Prostate gland (tissue), 2 donors: ENCODE results near the gene MFSD6. TPM values are rescaled to one million over a fixed set of nuclear protein-coding genes. Genes with fewer than 3 reads are reported as not detected.

Experiments used
- DNase-seq: peaks from one replicate; pipeline ENCODE4 v3.0.0-alpha.2; 2019; ENCODE audit warnings: low spot score
- H3K27ac ChIP-seq, 2 donors: fragments of 200-600 bp; sonication (generic); 2 replicates each; pipeline ENCODE4 v1.5.1; 2017 to 2019
- H3K27me3 ChIP-seq: fragments of 200-600 bp; sonication (generic); replicated peaks from 2 replicates; pipeline ENCODE4 v1.5.1; 2019; ENCODE audit not compliant: insufficient read depth
- H3K36me3 ChIP-seq, 2 donors: fragments of 200-600 bp; sonication (generic); 1 replicate in 1 of 2; 2 replicates in 1 of 2; pipeline versions ENCODE4 v1.5.1 to v1.8.1; 2017 to 2019
- H3K4me1 ChIP-seq: fragments of 200-600 bp; sonication (generic); replicated peaks from 2 replicates; pipeline ENCODE4 v1.5.1; 2019
- H3K4me3 ChIP-seq, 2 donors: fragments of 200-600 bp; sonication (generic); 2 replicates each; pipeline ENCODE4 v1.5.1; 2017 to 2019
- H3K9me3 ChIP-seq: fragments of 200-600 bp; sonication (generic); 2 replicates; pipeline ENCODE4 v1.5.1; 2017
- CTCF ChIP-seq, 4 experiments: fragments of 200-600 bp in 2 of 4; fragments of 450-650 bp in 2 of 4; sonication (generic) in 2 of 4; IDR thresholded peaks; 1 replicate in 3 of 4; 2 replicates in 1 of 4; pipeline ENCODE4 v1.5.1; 2016 to 2019; ENCODE audit warnings: antibody characterized with exemption in 4 of 4, mild to moderate bottlenecking in 2 of 4, moderate library complexity in 2 of 4
- POLR2A ChIP-seq: fragments of 450-650 bp; IDR thresholded peaks from one replicate; pipeline ENCODE4 v1.6.1; 2016; ENCODE audit warnings: antibody characterized with exemption, mild to moderate bottlenecking
- POLR2AphosphoS5 ChIP-seq: sonication (generic); formaldehyde crosslinking; IDR thresholded peaks from one replicate; pipeline ENCODE4 v1.6.1; 2017; ENCODE audit warnings: antibody characterized with exemption
- WGBS: methylation state at CpG from one replicate; pipeline ENCODE4 v1.1.5; 2018; 5-methylcytosine and 5-hydroxymethylcytosine counted together
- intact Hi-C: fragments of 100-400 bp; cut with DNase I; formaldehyde crosslinking; loops from one replicate; pipeline ENCODE4 v1.14.2; 2022
- total RNA-seq, 2 donors: library from RNA; depleted of rRNA; stranded (reverse); fragments of >200 nt; gene quantifications; one replicate each; pipeline ENCODE4 v1.1.0, GENCODE V29; 2016

The MFSD6 gene
- total RNA-seq, 2 donors from 2014 or later = 89.1 to 114 TPM

DNA sequence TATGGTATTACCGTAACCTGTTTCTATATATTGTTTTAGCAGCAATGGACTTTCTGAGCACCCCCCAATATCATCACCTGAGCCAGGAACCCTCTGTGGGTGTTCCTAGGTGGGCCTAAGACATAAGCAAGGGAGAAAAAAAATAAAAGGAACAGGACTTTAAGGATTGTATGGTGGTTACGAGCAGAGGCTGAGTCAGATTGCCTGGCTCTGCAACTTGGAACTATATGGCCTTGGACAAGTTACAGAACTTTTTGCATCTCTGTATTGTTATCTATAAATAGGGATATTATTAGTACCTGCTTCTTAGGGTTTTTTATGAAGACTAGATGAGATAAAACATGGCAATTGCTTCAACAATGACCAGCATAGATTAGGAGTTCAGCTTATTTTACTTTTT lies 34.9 kb downstream of the MFSD6 start:
- intact Hi-C loops = no loop called here
- no peaks in the 10 kb centered on the region for H3K4me1 ChIP-seq
- H3K27ac ChIP-seq = no peak overlapping the region
- no peaks in the 10 kb centered on the region for H3K27me3 ChIP-seq
- WGBS = 74% methylated on average over 2 of the region's 2 CpGs
- H3K4me3 ChIP-seq = no peak overlapping the region
- TF ChIP-seq POLR2AphosphoS5 (no peak), CTCF (IDR thresholded peaks at IDR 0.05) (no peak), POLR2A (no peak)
- no peaks in the 10 kb centered on the region for H3K36me3 ChIP-seq
- no peak for DNase-seq
- no peaks in the 10 kb centered on the region for H3K9me3 ChIP-seq

GRCh38 chr2:190443778-190444481 lies 35.8 kb downstream of the MFSD6 start:
- H3K36me3 ChIP-seq = no peaks in the 10 kb centered on the region
- H3K4me3 ChIP-seq = no peak overlapping the region
- intact Hi-C loops = no loop called here
- no peak overlapping the region for H3K27ac ChIP-seq
- TF ChIP-seq CTCF (IDR thresholded peaks at IDR 0.05) = no peak
- peak; percentile 4 for TF ChIP-seq POLR2AphosphoS5
- no peak for TF ChIP-seq POLR2A
- H3K9me3 ChIP-seq = no peaks in the 10 kb centered on the region
- no peaks in the 10 kb centered on the region for H3K4me1 ChIP-seq
- WGBS = 64% methylated on average over 3 of the region's 3 CpGs
- DNase-seq = peak; percentile 26
- no peaks in the 10 kb centered on the region for H3K27me3 ChIP-seq

GRCh38 chr2:190444976-190445375 lies 36.8 kb downstream of the MFSD6 start:
- Histone ChIP-seq H3K36me3 (no peaks in the 10 kb centered on the region), H3K9me3 (no peaks in the 10 kb centered on the region), H3K4me1 (no peaks in the 10 kb centered on the region), H3K27ac (no peak overlapping the region), H3K27me3 (no peaks in the 10 kb centered on the region), H3K4me3 (no peak overlapping the region)
- TF ChIP-seq CTCF (IDR thresholded peaks at IDR 0.05) (no peak), POLR2AphosphoS5 (no peak), POLR2A (no peak)
- 94% methylated on average over 1 of the region's 1 CpG for WGBS
- intact Hi-C loops = no loop called here
- DNase-seq = no peak

- TF ChIP-seq POLR2A (no peak), POLR2AphosphoS5 (no peak), CTCF (IDR thresholded peaks at IDR 0.05) (no peak)
- 63% methylated on average over 2 of the region's 2 CpGs for WGBS
- DNase-seq = no peak
- Histone ChIP-seq H3K4me1 (no peaks in the 10 kb centered on the region), H3K27me3 (no peaks in the 10 kb centered on the region), H3K9me3 (no peaks in the 10 kb centered on the region), H3K36me3 (no peaks in the 10 kb centered on the region), H3K27ac (no peak overlapping the region), H3K4me3 (no peak overlapping the region)
- intact Hi-C loops = no loop called here
These were observed 38.0 kb downstream of the MFSD6 start for GRCh38 chr2:190446193-190446592.

- no peak overlapping the region for H3K4me3 ChIP-seq
- H3K27me3 ChIP-seq = no peaks in the 10 kb centered on the region
- H3K36me3 ChIP-seq = no peaks in the 10 kb centered on the region
- H3K4me1 ChIP-seq = no peaks in the 10 kb centered on the region
- no peaks in the 10 kb centered on the region for H3K9me3 ChIP-seq
- intact Hi-C loops = no loop called here
- 79% methylated on average over 3 of the region's 3 CpGs for WGBS
- H3K27ac ChIP-seq = no peak overlapping the region
- no peak for TF ChIP-seq POLR2AphosphoS5
- no peak for TF ChIP-seq POLR2A
- TF ChIP-seq CTCF (IDR thresholded peaks at IDR 0.05) = no peak
- DNase-seq = no peak
These were observed 38.8 kb downstream of the MFSD6 start for GRCh38 chr2:190446750-190447516.
